Cerebellar cortex (tissue), 1 donor: ENCODE measurements around the gene GPC1.

Experiments used
- DNase-seq: peaks from one replicate; pipeline ENCODE4 v3.0.0-alpha.2; 2015; ENCODE audit warnings: low spot score

GPC1 gene

DNA sequence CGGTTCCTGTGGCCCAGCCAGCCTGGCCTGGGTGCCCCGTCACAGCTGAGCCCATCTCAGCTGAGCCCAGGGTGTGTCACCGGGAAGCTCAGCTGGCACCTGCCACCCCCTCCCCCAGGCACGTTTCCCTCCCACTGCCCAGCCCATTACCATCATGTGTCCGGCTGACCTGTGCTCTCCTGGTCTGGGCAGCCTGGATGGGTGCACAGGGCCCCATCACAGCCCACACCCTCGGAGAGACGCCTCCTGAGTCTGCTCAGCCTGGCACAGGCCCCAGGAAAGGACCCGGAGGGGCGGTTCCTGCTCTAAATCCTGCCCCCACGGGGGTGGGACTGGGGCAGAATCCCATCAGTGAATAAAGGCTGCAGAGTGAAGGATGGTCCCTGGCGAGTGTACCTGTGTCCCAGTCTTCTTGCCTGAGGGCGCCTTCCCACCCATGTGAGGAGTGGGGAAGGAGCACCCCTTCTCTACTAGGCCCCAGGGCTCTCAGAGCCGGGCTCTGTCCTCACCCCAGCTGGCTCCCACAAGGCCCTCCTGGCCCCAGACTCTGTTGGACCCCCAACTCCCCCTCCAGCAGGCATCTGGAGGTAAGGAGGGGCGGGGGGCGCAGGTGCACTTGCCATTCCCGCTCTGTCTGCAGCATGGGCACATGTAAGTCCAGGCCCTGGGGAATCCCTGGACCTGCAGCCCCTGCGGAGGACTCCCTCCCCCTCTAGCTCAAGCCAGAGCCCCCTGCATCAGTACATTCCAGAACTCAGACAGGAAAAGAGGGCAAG lies 21.2 kb downstream of the GPC1 start:
- DNase-seq, result no peak

- DNase-seq, result no peak
Measured at GRCh38 chr2:240457223-240458043, 22.0 kb downstream of the GPC1 start.

GRCh38 chr2:240458044-240458899 lies 22.8 kb downstream of the GPC1 start:
- DNase-seq, result no peak

- DNase-seq, result no peak
Measured at GRCh38 chr2:240458900-240459391, 23.5 kb downstream of the GPC1 start.

DNA sequence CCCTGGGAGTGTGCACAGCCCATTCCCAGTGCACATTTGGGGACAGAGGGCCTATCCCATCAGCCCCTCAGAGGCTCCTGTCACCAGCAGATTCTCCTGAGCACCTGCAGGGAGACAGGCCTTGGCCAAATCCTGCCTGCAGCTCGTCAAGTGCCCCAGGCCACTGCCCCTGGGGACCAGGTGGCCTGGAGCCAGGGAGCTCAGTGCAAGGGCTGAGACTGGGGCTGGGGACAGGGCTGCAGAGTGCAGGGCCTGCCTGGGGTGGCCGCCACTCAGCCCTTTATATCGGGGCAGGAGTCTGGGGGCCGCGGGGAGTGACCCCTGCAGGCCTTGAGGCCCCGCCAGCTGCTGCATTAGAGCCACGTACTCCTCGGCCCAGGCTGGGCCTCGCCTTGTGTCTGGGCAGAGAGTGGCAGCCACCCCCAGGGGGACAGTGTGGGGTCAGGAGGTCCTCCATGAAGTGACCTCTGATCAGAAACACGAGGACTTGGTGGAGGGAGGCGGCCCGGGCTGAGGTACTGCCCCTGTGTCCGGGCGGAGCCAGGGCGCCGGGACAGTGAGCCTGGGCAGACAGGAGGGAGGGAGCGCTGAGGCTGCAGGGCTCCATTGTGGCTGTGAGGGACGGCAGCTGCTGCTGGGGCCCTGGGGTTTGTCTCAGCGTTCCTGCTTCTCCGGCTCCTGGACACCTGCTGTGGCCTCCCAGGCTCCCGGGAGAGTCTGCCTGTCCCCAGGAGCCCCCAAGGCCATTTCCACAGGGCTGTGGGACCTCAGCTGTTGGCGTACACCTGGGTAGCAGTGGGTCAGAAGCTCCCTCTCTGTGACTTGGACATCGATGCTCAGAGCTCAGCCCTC lies 24.2 kb downstream of the GPC1 start:
- no peak for DNase-seq

GRCh38 chr2:240460253-240460711 lies 24.8 kb downstream of the GPC1 start:
- DNase-seq, result no peak

GRCh38 chr2:240460781-240461431 lies 25.4 kb downstream of the GPC1 start:
- no peak for DNase-seq

DNA sequence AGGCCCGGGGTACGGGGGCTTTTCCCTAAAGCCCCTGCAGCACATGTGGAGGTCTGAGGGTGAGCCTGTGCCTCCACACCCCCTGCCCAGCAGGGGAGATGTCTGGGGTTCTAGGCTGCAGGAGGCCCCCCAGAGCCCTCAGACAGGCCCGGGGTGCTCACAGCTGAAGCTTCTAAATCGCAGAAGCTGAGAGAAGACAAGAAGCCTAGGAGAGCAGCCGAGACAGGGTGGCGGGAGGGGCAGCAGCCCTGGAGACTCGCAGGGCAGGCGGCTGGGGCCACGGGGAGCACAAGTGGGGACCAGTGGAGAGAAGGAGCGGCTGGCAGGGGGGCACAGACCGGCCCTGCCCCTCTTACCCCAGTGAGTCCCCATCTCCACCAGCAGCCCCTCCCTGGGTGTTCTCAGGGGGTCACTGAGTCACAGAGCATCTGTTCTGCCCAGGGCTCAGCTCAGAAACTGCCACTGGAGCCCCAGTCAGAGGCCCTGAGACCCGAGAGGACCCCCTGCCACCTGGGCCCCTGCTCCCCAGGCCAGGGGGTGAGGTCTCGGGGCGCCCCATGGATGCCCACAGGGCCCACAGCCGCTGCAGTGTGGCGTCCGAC lies 26.1 kb downstream of the GPC1 start:
- DNase-seq, result no peak

DNA sequence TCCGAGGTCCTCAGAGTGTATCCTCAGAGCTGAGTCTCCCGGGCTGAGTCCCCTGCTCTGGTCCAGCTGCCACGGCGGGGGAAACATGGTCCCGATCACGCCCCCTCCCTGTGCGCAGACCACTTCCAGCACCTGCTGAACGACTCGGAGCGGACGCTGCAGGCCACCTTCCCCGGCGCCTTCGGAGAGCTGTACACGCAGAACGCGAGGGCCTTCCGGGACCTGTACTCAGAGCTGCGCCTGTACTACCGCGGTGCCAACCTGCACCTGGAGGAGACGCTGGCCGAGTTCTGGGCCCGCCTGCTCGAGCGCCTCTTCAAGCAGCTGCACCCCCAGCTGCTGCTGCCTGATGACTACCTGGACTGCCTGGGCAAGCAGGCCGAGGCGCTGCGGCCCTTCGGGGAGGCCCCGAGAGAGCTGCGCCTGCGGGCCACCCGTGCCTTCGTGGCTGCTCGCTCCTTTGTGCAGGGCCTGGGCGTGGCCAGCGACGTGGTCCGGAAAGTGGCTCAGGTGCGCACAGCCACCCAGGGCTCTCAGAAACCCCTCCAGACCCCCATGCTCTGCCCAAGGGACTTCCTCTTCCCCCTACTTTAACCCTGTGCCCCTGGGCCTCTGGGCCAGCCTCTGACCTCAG lies 26.7 kb downstream of the GPC1 start:
- no peak for DNase-seq

- no peak for DNase-seq
Measured at GRCh38 chr2:240462707-240463273, 27.3 kb downstream of the GPC1 start.

DNA sequence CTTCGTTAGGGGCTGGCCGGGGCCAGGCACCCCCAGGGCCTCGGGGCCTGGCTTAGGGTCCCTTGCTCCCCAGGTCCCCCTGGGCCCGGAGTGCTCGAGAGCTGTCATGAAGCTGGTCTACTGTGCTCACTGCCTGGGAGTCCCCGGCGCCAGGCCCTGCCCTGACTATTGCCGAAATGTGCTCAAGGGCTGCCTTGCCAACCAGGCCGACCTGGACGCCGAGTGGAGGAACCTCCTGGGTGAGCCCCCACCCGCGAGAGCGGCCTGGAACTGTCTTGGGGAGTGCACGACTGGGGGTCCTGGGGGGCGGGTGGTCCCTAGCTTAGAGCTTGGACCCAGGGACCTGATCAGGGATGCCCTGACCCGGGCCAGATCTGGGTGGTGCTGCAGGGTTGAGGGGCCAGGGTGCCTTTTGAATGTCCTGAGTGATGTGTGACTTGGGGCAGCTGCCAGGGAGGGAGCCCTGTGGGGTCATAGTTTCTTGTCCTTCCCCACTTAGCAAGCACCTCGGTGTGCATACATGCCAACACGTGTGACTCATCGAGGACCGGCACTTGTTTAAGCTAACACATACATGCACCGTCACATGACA lies 27.9 kb downstream of the GPC1 start:
- DNase-seq, result no peak

DNA sequence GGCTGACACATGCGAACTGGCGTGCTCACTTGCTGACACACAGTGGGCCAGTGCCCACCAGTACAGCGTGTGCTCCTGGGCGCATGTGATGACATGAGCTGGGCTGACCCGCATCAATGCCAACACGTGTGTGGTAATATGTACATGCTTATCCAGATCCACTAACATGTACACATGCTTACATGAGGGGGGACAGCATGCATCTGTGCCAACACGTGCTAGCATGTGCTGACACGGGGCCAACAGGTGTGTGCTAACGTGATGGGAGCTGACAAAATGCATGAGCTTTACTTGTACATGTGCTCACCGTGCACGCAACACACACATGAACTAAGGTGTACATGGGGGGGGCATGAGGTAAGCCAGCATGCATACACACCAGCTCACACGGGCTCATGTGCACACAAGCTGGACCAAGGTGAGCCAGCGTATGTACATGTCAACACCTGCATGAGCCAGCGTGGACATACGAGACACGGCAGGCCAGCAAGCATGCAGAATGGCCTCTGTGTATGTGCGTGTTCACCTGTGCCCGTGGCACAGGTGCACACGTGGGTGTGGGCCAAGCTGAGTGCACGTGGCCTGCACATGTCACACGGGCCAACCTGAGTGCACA lies 28.5 kb downstream of the GPC1 start:
- DNase-seq, result no peak

GRCh38 chr2:240464514-240465241 lies 29.2 kb downstream of the GPC1 start:
- no peak for DNase-seq

DNA sequence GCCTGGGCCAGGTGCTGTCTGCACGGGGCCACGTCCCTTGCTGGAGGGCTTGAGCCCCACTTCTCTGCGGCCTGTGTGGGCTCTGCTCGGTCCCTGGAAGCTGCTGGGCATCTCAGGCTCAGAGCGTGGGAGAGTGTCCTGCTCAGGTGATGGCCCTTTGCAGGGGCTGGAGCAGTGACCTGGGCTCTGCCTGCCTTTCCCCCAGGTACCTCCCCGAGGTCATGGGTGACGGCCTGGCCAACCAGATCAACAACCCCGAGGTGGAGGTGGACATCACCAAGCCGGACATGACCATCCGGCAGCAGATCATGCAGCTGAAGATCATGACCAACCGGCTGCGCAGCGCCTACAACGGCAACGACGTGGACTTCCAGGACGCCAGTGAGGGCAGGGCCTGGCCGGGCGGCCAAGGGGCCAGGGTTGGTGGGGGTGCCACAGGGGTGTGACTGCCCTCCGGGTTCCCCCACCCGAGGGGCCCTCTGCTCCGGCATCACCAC lies 29.9 kb downstream of the GPC1 start:
- DNase-seq, result no peak

DNA sequence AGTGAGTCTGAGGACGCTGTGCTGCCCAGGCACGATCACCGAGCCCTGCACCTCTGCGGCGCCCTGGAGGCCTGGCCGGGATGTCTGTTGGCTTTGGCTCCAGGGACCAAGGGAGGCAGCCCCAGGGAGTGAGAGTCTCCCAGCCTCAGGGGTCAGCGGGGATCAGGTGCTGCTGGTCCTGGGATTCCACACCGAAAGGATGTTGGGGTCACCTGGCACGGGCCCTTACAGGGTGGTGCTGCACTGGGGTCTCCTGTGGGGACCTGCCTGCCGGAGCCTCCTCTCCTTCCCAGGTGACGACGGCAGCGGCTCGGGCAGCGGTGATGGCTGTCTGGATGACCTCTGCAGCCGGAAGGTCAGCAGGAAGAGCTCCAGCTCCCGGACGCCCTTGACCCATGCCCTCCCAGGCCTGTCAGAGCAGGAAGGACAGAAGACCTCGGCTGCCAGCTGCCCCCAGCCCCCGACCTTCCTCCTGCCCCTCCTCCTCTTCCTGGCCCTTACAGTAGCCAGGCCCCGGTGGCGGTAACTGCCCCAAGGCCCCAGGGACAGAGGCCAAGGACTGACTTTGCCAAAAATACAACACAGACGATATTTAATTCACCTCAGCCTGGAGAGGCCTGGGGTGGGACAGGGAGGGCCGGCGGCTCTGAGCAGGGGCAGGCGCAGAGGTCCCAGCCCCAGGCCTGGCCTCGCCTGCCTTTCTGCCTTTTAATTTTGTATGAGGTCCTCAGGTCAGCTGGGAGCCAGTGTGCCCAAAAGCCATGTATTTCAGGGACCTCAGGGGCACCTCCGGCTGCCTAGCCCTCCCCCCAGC lies 30.5 kb downstream of the GPC1 start:
- no peak for DNase-seq

DNA sequence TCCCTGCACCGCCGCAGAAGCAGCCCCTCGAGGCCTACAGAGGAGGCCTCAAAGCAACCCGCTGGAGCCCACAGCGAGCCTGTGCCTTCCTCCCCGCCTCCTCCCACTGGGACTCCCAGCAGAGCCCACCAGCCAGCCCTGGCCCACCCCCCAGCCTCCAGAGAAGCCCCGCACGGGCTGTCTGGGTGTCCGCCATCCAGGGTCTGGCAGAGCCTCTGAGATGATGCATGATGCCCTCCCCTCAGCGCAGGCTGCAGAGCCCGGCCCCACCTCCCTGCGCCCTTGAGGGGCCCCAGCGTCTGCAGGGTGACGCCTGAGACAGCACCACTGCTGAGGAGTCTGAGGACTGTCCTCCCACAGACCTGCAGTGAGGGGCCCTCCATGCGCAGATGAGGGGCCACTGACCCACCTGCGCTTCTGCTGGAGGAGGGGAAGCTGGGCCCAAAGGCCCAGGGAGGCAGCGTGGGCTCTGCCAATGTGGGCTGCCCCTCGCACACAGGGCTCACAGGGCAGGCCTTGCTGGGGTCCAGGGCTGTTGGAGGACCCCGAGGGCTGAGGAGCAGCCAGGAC lies 31.2 kb downstream of the GPC1 start:
- DNase-seq, result no peak
